Muscle layer of colon (tissue), 2 donors: ENCODE results near the gene CR1L.
"Not testable (repeated sequence)": the region's sequence is repeated elsewhere in the genome, so short reads cannot be mapped to it uniquely, and the experiment has no call there.

Experiments
- H3K27ac ChIP-seq: one replicate; pipeline ENCODE4 v1.7.0; 2013; ENCODE audit warnings: low read depth, mild to moderate bottlenecking, low read length, moderate library complexity
- H3K27me3 ChIP-seq, 2 donors: one replicate each; pipeline ENCODE4 v1.7.0; 2013; ENCODE audit warnings: low read length in 2 of 2, mild to moderate bottlenecking in 2 of 2; ENCODE audit not compliant: insufficient read depth in 2 of 2, control insufficient read depth in 1 of 2
- H3K36me3 ChIP-seq: one replicate; pipeline ENCODE4 v1.7.0; 2013; ENCODE audit warnings: mild to moderate bottlenecking, low read length; ENCODE audit not compliant: insufficient read depth
- H3K4me1 ChIP-seq: one replicate; pipeline ENCODE4 v1.7.0; 2013; ENCODE audit warnings: mild to moderate bottlenecking, low read length; ENCODE audit not compliant: insufficient read depth
- H3K4me3 ChIP-seq, 2 donors: one replicate each; pipeline ENCODE4 v1.7.0; 2013; ENCODE audit warnings: low read length in 2 of 2, low read depth in 1 of 2, mild to moderate bottlenecking in 1 of 2, moderate library complexity in 1 of 2
- H3K9ac ChIP-seq: one replicate; pipeline ENCODE4 v1.7.0; 2013; ENCODE audit warnings: low read length
- H3K9me3 ChIP-seq: one replicate; pipeline ENCODE4 v1.7.0; 2013; ENCODE audit warnings: mild to moderate bottlenecking, low read length
- donor health status: abdominal sarcoma.
- donor health status: Adenocarcinoma of cecum.

CR1L gene

DNA sequence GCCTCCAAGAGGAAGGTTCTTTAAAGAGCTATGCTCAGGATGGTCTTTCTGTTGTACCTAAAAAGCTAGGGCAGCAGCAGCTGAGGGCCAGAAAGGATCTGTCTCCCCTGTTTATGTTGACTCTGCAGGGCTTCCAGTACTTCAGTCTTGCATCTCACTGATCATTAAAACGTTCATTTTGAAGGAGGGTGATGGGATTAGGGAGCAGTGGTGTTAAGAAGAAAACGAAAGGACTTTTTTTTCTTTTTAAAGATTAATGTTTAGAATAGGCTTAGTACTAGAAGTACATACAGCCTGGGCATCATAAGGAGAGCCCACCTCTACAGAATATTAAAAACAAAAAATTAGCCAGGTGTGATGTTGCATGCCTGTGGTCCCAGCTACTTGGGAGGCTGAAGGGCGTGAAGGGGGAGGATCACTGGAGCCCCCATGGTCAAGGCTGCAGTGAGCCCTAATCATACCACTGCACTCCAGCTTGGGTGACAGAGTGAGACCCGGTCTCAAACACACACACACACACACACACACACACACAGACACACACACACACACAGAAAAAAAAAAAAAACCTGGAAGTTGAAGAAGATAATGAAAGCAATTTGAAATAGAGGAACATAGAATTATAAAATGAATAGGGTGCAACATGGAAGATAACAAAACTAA is 2.9 kb downstream of the CR1L start:
- H3K4me3 ChIP-seq, result no peak overlapping the region
- H3K9me3 ChIP-seq, result no peaks in the 10 kb centered on the region
- no peak overlapping the region for H3K9ac ChIP-seq
- no peaks in the 10 kb centered on the region for H3K27me3 ChIP-seq
- no peak overlapping the region for H3K27ac ChIP-seq
- H3K4me1 ChIP-seq, result peaks cover 6% of the 10 kb centered on the region
- no peaks in the 10 kb centered on the region for H3K36me3 ChIP-seq

- no peak overlapping the region for H3K9ac ChIP-seq
- H3K36me3 ChIP-seq, result no peaks in the 10 kb centered on the region
- H3K4me3 ChIP-seq, result no peak overlapping the region
- no peak overlapping the region for H3K27ac ChIP-seq
- no peaks in the 10 kb centered on the region for H3K27me3 ChIP-seq
- peaks cover 6% of the 10 kb centered on the region for H3K4me1 ChIP-seq
- H3K9me3 ChIP-seq, result no peaks in the 10 kb centered on the region
Measured at GRCh38 chr1:207648334-207649209, 3.6 kb downstream of the CR1L start.

GRCh38 chr1:207649210-207649753 is 4.3 kb downstream of the CR1L start:
- H3K27ac ChIP-seq, result no peak overlapping the region
- H3K4me1 ChIP-seq, result peaks cover 3% of the 10 kb centered on the region
- no peaks in the 10 kb centered on the region for H3K27me3 ChIP-seq
- H3K9me3 ChIP-seq, result no peaks in the 10 kb centered on the region
- no peak overlapping the region for H3K9ac ChIP-seq
- H3K36me3 ChIP-seq, result no peaks in the 10 kb centered on the region
- no peak overlapping the region for H3K4me3 ChIP-seq

DNA sequence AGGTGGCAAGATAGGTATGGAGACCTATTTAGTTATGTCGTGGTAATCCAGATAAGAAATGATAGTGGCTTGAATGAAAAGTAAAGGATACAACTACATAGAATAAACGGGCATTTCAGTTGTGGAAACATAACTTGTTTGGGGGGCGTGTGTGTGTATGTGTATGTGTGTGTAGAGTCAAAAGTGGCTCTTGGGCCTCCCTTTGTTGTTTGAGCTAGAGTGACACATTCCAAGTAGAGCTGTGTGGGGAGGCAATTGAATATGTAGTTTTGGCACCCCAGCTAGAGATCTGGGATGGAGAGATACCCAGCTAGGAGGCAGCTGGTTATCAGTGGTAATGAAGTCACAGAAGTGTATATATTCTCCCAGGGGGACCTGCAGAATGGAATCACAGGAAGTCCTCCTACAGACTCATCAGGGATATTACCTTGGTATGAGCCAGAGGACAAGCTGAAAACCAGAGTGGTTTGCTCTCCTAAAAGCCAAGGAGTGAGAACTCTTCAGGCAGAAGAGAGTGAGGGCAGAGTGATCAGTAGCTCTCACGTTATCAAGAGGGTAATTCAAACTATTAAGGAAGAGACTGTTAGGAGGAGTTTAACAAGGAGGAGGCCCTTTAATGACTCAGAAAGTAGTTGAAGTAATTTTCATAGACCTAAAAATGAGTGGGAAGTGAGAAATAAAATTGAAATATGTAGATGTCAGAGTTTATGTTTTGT is 5.1 kb downstream of the CR1L start:
- Histone ChIP-seq H3K9me3 (no peaks in the 10 kb centered on the region), H3K4me1 (no peaks in the 10 kb centered on the region), H3K27me3 (no peaks in the 10 kb centered on the region), H3K9ac (no peak overlapping the region), H3K36me3 (no peaks in the 10 kb centered on the region), H3K27ac (no peak overlapping the region), H3K4me3 (no peak overlapping the region)

DNA sequence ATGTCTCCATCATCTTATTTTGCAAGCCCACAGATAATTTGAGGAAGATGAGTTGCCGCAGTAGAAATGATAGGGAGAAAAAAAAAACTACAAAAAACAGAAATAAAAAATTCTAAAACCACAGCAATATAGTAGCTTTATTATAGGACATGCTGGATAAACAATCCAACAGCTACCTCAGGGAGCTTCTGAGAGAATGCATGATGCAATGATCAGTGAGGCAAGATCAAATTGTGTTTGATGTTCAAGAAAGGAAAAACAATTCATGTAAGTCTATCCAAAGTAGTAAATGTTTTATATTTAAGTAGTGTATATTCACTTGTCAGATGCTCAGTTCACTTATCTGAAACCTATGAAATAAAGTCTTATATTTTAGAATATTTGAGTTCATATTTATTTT is 6.7 kb downstream of the CR1L start:
- H3K9ac ChIP-seq, result no peak overlapping the region
- no peak overlapping the region for H3K4me3 ChIP-seq
- H3K4me1 ChIP-seq, result no peaks in the 10 kb centered on the region
- H3K27ac ChIP-seq, result no peak overlapping the region
- H3K9me3 ChIP-seq, result no peaks in the 10 kb centered on the region
- no peaks in the 10 kb centered on the region for H3K36me3 ChIP-seq
- no peaks in the 10 kb centered on the region for H3K27me3 ChIP-seq

DNA sequence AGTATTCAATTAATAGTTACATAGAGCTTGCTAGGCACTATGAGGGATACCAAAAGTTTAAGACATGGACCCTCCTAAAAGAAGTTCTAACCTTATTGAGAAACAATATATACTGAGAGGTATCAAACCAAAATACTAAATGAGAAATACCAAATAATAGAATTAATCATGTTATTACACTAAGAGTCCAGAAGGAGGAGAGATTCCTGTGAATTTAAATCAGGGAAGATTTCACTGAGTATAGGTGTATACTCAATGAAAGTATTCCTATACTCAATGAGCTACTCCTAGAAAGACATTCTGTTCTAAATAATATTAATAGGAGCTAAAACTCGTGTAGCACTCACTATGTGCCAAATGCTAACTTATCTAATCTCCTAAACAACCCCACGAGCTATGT is 9.4 kb downstream of the CR1L start:
- H3K4me3 ChIP-seq, result no peak overlapping the region
- no peaks in the 10 kb centered on the region for H3K36me3 ChIP-seq
- no peaks in the 10 kb centered on the region for H3K9me3 ChIP-seq
- no peaks in the 10 kb centered on the region for H3K4me1 ChIP-seq
- H3K27me3 ChIP-seq, result no peaks in the 10 kb centered on the region
- no peak overlapping the region for H3K27ac ChIP-seq
- H3K9ac ChIP-seq, result no peak overlapping the region

DNA sequence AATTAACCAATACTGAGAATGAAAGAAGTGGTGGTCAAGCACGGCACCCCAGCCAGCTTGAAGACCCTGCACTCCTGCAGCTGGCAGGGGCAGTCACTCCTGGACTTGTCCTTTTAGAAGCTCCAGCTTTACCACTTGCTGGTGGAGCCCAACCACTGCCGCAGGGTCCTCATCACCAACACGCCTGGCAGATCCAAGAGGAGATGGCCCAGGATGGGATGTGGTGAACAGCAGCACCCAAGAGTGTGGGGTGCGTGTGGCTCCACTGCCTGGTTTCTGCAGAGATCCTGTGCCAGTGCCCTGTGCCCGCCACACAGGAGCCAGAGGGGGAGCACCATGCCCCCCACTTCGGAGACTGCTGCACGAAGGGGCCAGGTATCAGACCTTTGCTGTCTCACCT is 13.5 kb downstream of the CR1L start:
- Histone ChIP-seq H3K4me3 (no peak overlapping the region), H3K4me1 (no peaks in the 10 kb centered on the region), H3K27ac (no peak overlapping the region), H3K27me3 (no peaks in the 10 kb centered on the region), H3K36me3 (no peaks in the 10 kb centered on the region), H3K9me3 (no peaks in the 10 kb centered on the region), H3K9ac (no peak overlapping the region)

- no peaks in the 10 kb centered on the region for H3K4me1 ChIP-seq
Measured at GRCh38 chr1:207658904-207659485, 14.1 kb downstream of the CR1L start.

DNA sequence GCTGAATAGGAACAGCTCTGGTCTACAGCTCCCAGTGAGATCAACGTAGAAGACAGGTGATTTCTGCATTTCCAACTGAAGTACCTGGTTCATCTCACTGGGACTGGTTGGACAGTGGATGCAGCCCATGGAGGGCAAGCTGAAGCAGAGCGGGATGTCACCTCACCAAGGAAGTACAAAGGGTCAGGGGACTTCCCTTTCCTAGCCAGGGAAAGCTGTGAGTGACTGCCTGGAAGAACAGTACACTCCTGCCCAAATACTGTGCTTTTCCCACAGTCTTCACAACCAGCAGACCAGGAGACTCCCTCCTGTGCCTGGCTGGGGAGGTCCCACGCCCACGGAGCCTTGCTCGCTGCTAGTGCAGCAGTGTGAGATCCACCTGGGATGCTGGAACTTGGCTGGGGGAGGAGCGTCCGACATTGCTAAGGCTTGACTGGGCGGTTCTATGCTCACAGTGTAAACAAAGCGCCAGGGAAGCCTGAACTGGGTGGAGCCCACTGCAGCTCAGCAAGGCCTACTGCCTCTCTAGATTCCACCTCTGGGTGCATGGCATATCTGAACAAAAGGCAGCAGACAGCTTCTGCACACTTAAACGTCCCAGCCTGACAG is 14.7 kb downstream of the CR1L start:
- Histone ChIP-seq H3K9me3 (no peaks in the 10 kb centered on the region), H3K4me1 (no peaks in the 10 kb centered on the region), H3K36me3 (no peaks in the 10 kb centered on the region), H3K9ac (no peak overlapping the region), H3K27ac (no peak overlapping the region), H3K4me3 (no peak overlapping the region), H3K27me3 (no peaks in the 10 kb centered on the region)

More at GRCh38 chr1:207658904-207659485, 14.1 kb downstream of the CR1L start:
- no peaks in the 10 kb centered on the region for H3K9me3 ChIP-seq
- H3K9ac ChIP-seq, result no peak overlapping the region
- H3K27ac ChIP-seq, result no peak overlapping the region
- no peaks in the 10 kb centered on the region for H3K27me3 ChIP-seq
- no peak overlapping the region for H3K4me3 ChIP-seq
- H3K36me3 ChIP-seq, result no peaks in the 10 kb centered on the region

- H3K27ac ChIP-seq, H3K9ac ChIP-seq, H3K4me1 ChIP-seq, H3K4me3 ChIP-seq, H3K36me3 ChIP-seq, H3K9me3 ChIP-seq, H3K27me3 ChIP-seq: not testable (repeated sequence)
Measured at GRCh38 chr1:207661420-207661819, 16.5 kb downstream of the CR1L start.

- H3K27me3 ChIP-seq, result peaks cover 0 to 21% of the 10 kb centered on the region in 2 donors
- H3K4me1 ChIP-seq, result no peaks in the 10 kb centered on the region
- H3K36me3 ChIP-seq, result no peaks in the 10 kb centered on the region
- no peak overlapping the region for H3K9ac ChIP-seq
- no peak overlapping the region for H3K27ac ChIP-seq
- no peak overlapping the region for H3K4me3 ChIP-seq
- H3K9me3 ChIP-seq, result no peaks in the 10 kb centered on the region
Measured at GRCh38 chr1:207666342-207666741, 21.4 kb downstream of the CR1L start.
